Sigmoid colon (tissue), 7 donors: Measurements from ENCODE around the gene HOXC5. TPM values are rescaled to one million over a fixed set of nuclear protein-coding genes. Genes with fewer than 3 reads are reported as not detected.

Source experiments
- DNase-seq: peaks from one replicate; pipeline ENCODE4 v3.0.0-alpha.2; 2019
- H3K27ac ChIP-seq, 4 donors: fragments of 200-600 bp; sonication (generic); one replicate each; pipeline ENCODE4 v1.5.1; 2016 to 2019; ENCODE audit warnings: mild to moderate bottlenecking in 1 of 4
- H3K27me3 ChIP-seq, 3 donors: fragments of 200-600 bp; sonication (generic); one replicate each; pipeline ENCODE4 v1.5.1; 2019; ENCODE audit warnings: mild to moderate bottlenecking in 1 of 3
- H3K36me3 ChIP-seq, 4 donors: fragments of 200-600 bp; sonication (generic); one replicate each; pipeline ENCODE4 v1.5.1; 2016 to 2019
- H3K4me1 ChIP-seq, 4 donors: fragments of 200-600 bp; sonication (generic); one replicate each; pipeline ENCODE4 v1.5.1; 2017 to 2019
- H3K4me3 ChIP-seq, 4 donors: fragments of 200-600 bp; sonication (generic); one replicate each; pipeline ENCODE4 v1.5.1; 2017 to 2019; ENCODE audit warnings: mild to moderate bottlenecking in 2 of 4, moderate library complexity in 1 of 4
- H3K9me3 ChIP-seq, 4 donors: fragments of 200-600 bp in 3 of 4; sonication (generic) in 3 of 4; one replicate each; pipeline versions ENCODE4 v1.5.1 to v1.6.1; 2013 to 2019
- CTCF ChIP-seq, 4 experiments: fragments of 450-650 bp in 3 of 4; fragments of 200-600 bp in 1 of 4; IDR thresholded peaks; one replicate each; pipeline ENCODE4 v1.5.1; 2016 to 2019; ENCODE audit warnings: antibody characterized with exemption in 4 of 4, mild to moderate bottlenecking in 3 of 4, moderate library complexity in 2 of 4
- EP300 ChIP-seq, 4 donors: sonication (generic); formaldehyde crosslinking; IDR thresholded peaks; one replicate each; pipeline ENCODE4 v1.6.1; 2017; ENCODE audit warnings: antibody characterized with exemption in 4 of 4
- POLR2A ChIP-seq, 2 donors: fragments of 450-650 bp; IDR thresholded peaks; one replicate each; pipeline ENCODE4 v1.6.1; 2016; ENCODE audit warnings: antibody characterized with exemption in 2 of 2, mild to moderate bottlenecking in 2 of 2, moderate library complexity in 2 of 2
- POLR2AphosphoS5 ChIP-seq, 4 donors: sonication (generic); formaldehyde crosslinking; IDR thresholded peaks; one replicate each; pipeline ENCODE4 v1.6.1; 2017; ENCODE audit warnings: antibody characterized with exemption in 4 of 4
- WGBS, 2 donors: extraction: QIAGEN DNeasy Blood & Tissue Kit; methylation state at CpG; one replicate each; pipeline ENCODE4 v1.1.7; 2013; 5-methylcytosine and 5-hydroxymethylcytosine counted together
- intact Hi-C: fragments of 100-400 bp; cut with DNase I; formaldehyde crosslinking; loops from one replicate; pipeline ENCODE4 v1.15.1; 2023
- polyA plus RNA-seq, 3 donors: library from polyadenylated mRNA; stranded (reverse); fragments of 200-250 nt; gene quantifications; one replicate each; pipeline ENCODE4 v1.2.3, GENCODE V29; 2013
- total RNA-seq, 4 donors: library from RNA; depleted of rRNA; stranded (reverse); fragments of >200 nt; gene quantifications; one replicate each; pipeline ENCODE4 v1.1.0, GENCODE V29; 2016
- donor health status: healthy with polysubstance abuse.
- donor health status: Bipolar disorder and iron deficiency.
- donor health status: healthy.

Gene HOXC5
- total and polyA plus RNA-seq, 7 donors: 0.03 to 1.4 TPM; not detected in 5

- H3K27ac ChIP-seq: no peak overlapping the region
- intact Hi-C loops: loop anchor here (1.0 to 5.0 kb wide), 2 partner anchors 95 to 159 kb away; no protein-coding TSS in a partner anchor
- DNase-seq: no peak
- WGBS, 2 donors: 28 to 39% methylated on average over 6 of the region's 6 CpGs
- TF ChIP-seq POLR2A (IDR thresholded peaks at IDR 0.05): no peak
- TF ChIP-seq CTCF (IDR thresholded peaks at IDR 0.05): no peak
- no peak for TF ChIP-seq POLR2AphosphoS5 (IDR thresholded peaks at IDR 0.05)
- no peak for TF ChIP-seq EP300 (IDR thresholded peaks at IDR 0.05)
- H3K4me3 ChIP-seq: peak overlapping the region in 1 of 4 donors; percentile 43
- no peaks in the 10 kb centered on the region for H3K36me3 ChIP-seq
- no peaks in the 10 kb centered on the region for H3K9me3 ChIP-seq
- H3K27me3 ChIP-seq: peaks cover 58 to 100% (median 96%) of the 10 kb centered on the region in 3 donors
- H3K4me1 ChIP-seq: peaks cover 0 to 42% (median 34%) of the 10 kb centered on the region in 4 donors
Observed at GRCh38 chr12:54032086-54032619, 697 bp upstream of the HOXC5 start.

GRCh38 chr12:54033106-54033979 is 493 bp downstream of the HOXC5 start:
- intact Hi-C loops: loop anchor here (5.0 kb wide), 1 partner anchor 94 kb away; no protein-coding TSS in a partner anchor

GRCh38 chr12:54033980-54034784 is 1.3 kb downstream of the HOXC5 start:
- Histone ChIP-seq H3K36me3 (no peaks in the 10 kb centered on the region), H3K27ac (peak overlapping the region in 2 of 4 donors; percentile 33 to 65), H3K9me3 (no peaks in the 10 kb centered on the region), H3K27me3 (peaks cover 44 to 100% (median 96%) of the 10 kb centered on the region in 3 donors), H3K4me1 (peaks cover 0 to 34% (median 30%) of the 10 kb centered on the region in 4 donors), H3K4me3 (peak overlapping the region; percentile 7 to 49 (median 32))
- TF ChIP-seq EP300 (IDR thresholded peaks at IDR 0.05) (no peak), POLR2AphosphoS5 (IDR thresholded peaks at IDR 0.05) (no peak), POLR2A (IDR thresholded peaks at IDR 0.05) (no peak), CTCF (IDR thresholded peaks at IDR 0.05) (no peak)
- no peak for DNase-seq
- WGBS, 2 donors: 8 to 22% methylated on average over 57 of the region's 57 CpGs
- intact Hi-C loops: loop anchor here (5.0 kb wide), 1 partner anchor 93 kb away; no protein-coding TSS in a partner anchor

More at GRCh38 chr12:54033106-54033979, 493 bp downstream of the HOXC5 start:
- H3K9me3 ChIP-seq: no peaks in the 10 kb centered on the region
- H3K27me3 ChIP-seq: peaks cover 50 to 100% (median 96%) of the 10 kb centered on the region in 3 donors
- H3K4me3 ChIP-seq: peak overlapping the region; percentile 7 to 49 (median 32)
- TF ChIP-seq POLR2A (IDR thresholded peaks at IDR 0.05) (no peak), POLR2AphosphoS5 (IDR thresholded peaks at IDR 0.05) (no peak), EP300 (IDR thresholded peaks at IDR 0.05) (no peak), CTCF (IDR thresholded peaks at IDR 0.05) (no peak)
- DNase-seq: no peak
- peak overlapping the region in 3 of 4 donors; percentile 33 to 65 (median 44) for H3K27ac ChIP-seq
- peaks cover 0 to 40% (median 34%) of the 10 kb centered on the region in 4 donors for H3K4me1 ChIP-seq
- no peaks in the 10 kb centered on the region for H3K36me3 ChIP-seq
- WGBS, 2 donors: 3 to 4% methylated on average over 61 of the region's 61 CpGs

GRCh38 chr12:54034785-54035310 is 2.0 kb downstream of the HOXC5 start:
- TF ChIP-seq EP300 (IDR thresholded peaks at IDR 0.05): no peak
- no peak for TF ChIP-seq POLR2A (IDR thresholded peaks at IDR 0.05)
- no peak for TF ChIP-seq CTCF (IDR thresholded peaks at IDR 0.05)
- TF ChIP-seq POLR2AphosphoS5 (IDR thresholded peaks at IDR 0.05): no peak
- WGBS, 2 donors: 38 to 42% methylated on average over 22 of the region's 22 CpGs
- DNase-seq: no peak
- no peaks in the 10 kb centered on the region for H3K36me3 ChIP-seq
- H3K27me3 ChIP-seq: peaks cover 39 to 100% (median 94%) of the 10 kb centered on the region in 3 donors
- intact Hi-C loops: loop anchor here (5.0 kb wide), 1 partner anchor 92 kb away; no protein-coding TSS in a partner anchor
- H3K4me3 ChIP-seq: no peak overlapping the region
- H3K4me1 ChIP-seq: peaks cover 0 to 29% (median 25%) of the 10 kb centered on the region in 4 donors
- no peak overlapping the region for H3K27ac ChIP-seq
- no peaks in the 10 kb centered on the region for H3K9me3 ChIP-seq
